Measurements from ENCODE around the gene TRAPPC11. TPM values are rescaled to one million over a fixed set of nuclear protein-coding genes. Genes with fewer than 3 reads are reported as not detected.

TRAPPC11 gene
- total RNA-seq, 2 experiments from 2014 or later, result 14.7 to 19.2 TPM

- peaks cover 13% of the 10 kb centered on the region for H3K4me1 ChIP-seq (ENCODE audit: insufficient read depth, low read length)
- ChIA-PET POLR2A (no interaction called here), CTCF (no interaction called here)
- H3K27ac ChIP-seq (ENCODE audit: low read depth in 1 of 2, low read length in 2 of 2), result no peak overlapping the region
- ATAC-seq (ENCODE audit: poor library complexity), result no peak
- TF ChIP-seq CTCF (IDR thresholded peaks at IDR 0.05), result no peak
- no peak overlapping the region for H3K4me3 ChIP-seq (ENCODE audit: low read length)
- H3K4me1 Mint-ChIP-seq (ENCODE audit: low read depth), result peaks cover 9% of the 10 kb centered on the region
- H3K27me3 ChIP-seq (ENCODE audit: control insufficient read depth in 1 of 2, insufficient read depth in 2 of 2, low read length in 2 of 2), result no peaks in the 10 kb centered on the region
- no peaks in the 10 kb centered on the region for H3K9me3 ChIP-seq (ENCODE audit: control insufficient read depth in 1 of 2, insufficient read depth in 1 of 2, low read length in 2 of 2)
- no peaks in the 10 kb centered on the region for H3K36me3 Mint-ChIP-seq (ENCODE audit: low read depth)
- H3K36me3 ChIP-seq (ENCODE audit: insufficient read depth, low read length), result no peaks in the 10 kb centered on the region
- intact Hi-C loops (cut with DNase I, micrococcal nuclease), result no loop called here
- no peak overlapping the region for H3K27ac Mint-ChIP-seq
- no peaks in the 10 kb centered on the region for H3K9me3 Mint-ChIP-seq
- H3K4me3 Mint-ChIP-seq, result no peak overlapping the region
- DNase-seq, result no peak
- H3K27me3 Mint-ChIP-seq, result no peaks in the 10 kb centered on the region
Measured at GRCh38 chr4:183727482-183727881, 68.4 kb downstream of the TRAPPC11 start.

- ChIA-PET POLR2A (no interaction called here), CTCF (interaction anchor here (0.6 kb wide), 1 partner anchor 180 kb away, joined by 3 read pairs; no protein-coding TSS in a partner anchor)
- Histone ChIP-seq H3K36me3 (ENCODE audit: insufficient read depth, low read length) (no peaks in the 10 kb centered on the region), H3K4me3 (ENCODE audit: low read length) (no peak overlapping the region), H3K4me1 (ENCODE audit: insufficient read depth, low read length) (peaks cover 7% of the 10 kb centered on the region), H3K27me3 (ENCODE audit: control insufficient read depth in 1 of 2, insufficient read depth in 2 of 2, low read length in 2 of 2) (no peaks in the 10 kb centered on the region), H3K27ac (ENCODE audit: low read depth in 1 of 2, low read length in 2 of 2) (no peak overlapping the region), H3K9me3 (ENCODE audit: control insufficient read depth in 1 of 2, insufficient read depth in 1 of 2, low read length in 2 of 2) (no peaks in the 10 kb centered on the region)
- ATAC-seq (ENCODE audit: poor library complexity) (no peak), DNase-seq (no peak)
- Mint-ChIP-seq H3K4me3 (no peak overlapping the region), H3K9me3 (no peaks in the 10 kb centered on the region), H3K27ac (no peak overlapping the region), H3K4me1 (ENCODE audit: low read depth) (peaks cover 5% of the 10 kb centered on the region), H3K36me3 (ENCODE audit: low read depth) (no peaks in the 10 kb centered on the region), H3K27me3 (no peaks in the 10 kb centered on the region)
- no peak for TF ChIP-seq CTCF (IDR thresholded peaks at IDR 0.05)
- intact Hi-C loops (cut with DNase I, micrococcal nuclease), result no loop called here
Measured at GRCh38 chr4:183728223-183729068, 69.4 kb downstream of the TRAPPC11 start.

GRCh38 chr4:183729069-183729406 lies 69.9 kb downstream of the TRAPPC11 start:
- ChIA-PET POLR2A (no interaction called here), CTCF (interaction anchor here (0.6 kb wide), 1 partner anchor 180 kb away, joined by 3 read pairs; no protein-coding TSS in a partner anchor)
- Histone ChIP-seq H3K27me3 (ENCODE audit: control insufficient read depth in 1 of 2, insufficient read depth in 2 of 2, low read length in 2 of 2) (no peaks in the 10 kb centered on the region), H3K9me3 (ENCODE audit: control insufficient read depth in 1 of 2, insufficient read depth in 1 of 2, low read length in 2 of 2) (no peaks in the 10 kb centered on the region), H3K4me1 (ENCODE audit: insufficient read depth, low read length) (peaks cover 2% of the 10 kb centered on the region), H3K36me3 (ENCODE audit: insufficient read depth, low read length) (no peaks in the 10 kb centered on the region), H3K27ac (ENCODE audit: low read depth in 1 of 2, low read length in 2 of 2) (no peak overlapping the region), H3K4me3 (ENCODE audit: low read length) (no peak overlapping the region)
- intact Hi-C loops (cut with DNase I, micrococcal nuclease), result no loop called here
- ATAC-seq (ENCODE audit: poor library complexity) (no peak), DNase-seq (no peak)
- H3K27ac Mint-ChIP-seq, result no peak overlapping the region
- no peaks in the 10 kb centered on the region for H3K4me1 Mint-ChIP-seq (ENCODE audit: low read depth)
- no peaks in the 10 kb centered on the region for H3K9me3 Mint-ChIP-seq
- no peak overlapping the region for H3K4me3 Mint-ChIP-seq
- no peak for TF ChIP-seq CTCF (IDR thresholded peaks at IDR 0.05)
- no peaks in the 10 kb centered on the region for H3K27me3 Mint-ChIP-seq
- H3K36me3 Mint-ChIP-seq (ENCODE audit: low read depth), result no peaks in the 10 kb centered on the region

All from CD4-positive, alpha-beta T cell (primary cell).